Astrocyte (in vitro differentiated cells and primary cell): ENCODE data around the gene ENPEP. TPM values are rescaled to one million over a fixed set of nuclear protein-coding genes. Genes with fewer than 3 reads are reported as not detected.

Experiments
- DNase-seq: peaks from one replicate; pipeline ENCODE4 v3.0.0-alpha.2; 2010; ENCODE audit warnings: low read depth
- FAIRE-seq: peaks from 2 replicates; lab custom pipeline; 2011; peaks lifted over from hg19 to GRCh38; lab: Jason Lieb, UNC
- H2AFZ ChIP-seq: 2 replicates; pipeline ENCODE4 v1.6.0; 2012; ENCODE audit warnings: low read depth, low read length, inconsistent platforms
- H3K27ac ChIP-seq: 2 replicates; pipeline ENCODE4 v1.5.1; 2011; ENCODE audit warnings: low read depth, low read length, inconsistent platforms
- H3K27me3 ChIP-seq: 2 replicates; pipeline ENCODE4 v1.6.0; 2011; ENCODE audit warnings: low read length, inconsistent platforms; ENCODE audit not compliant: insufficient read depth
- H3K36me3 ChIP-seq: 2 replicates; pipeline ENCODE4 v1.5.1; 2011; ENCODE audit warnings: low read length, inconsistent platforms; ENCODE audit not compliant: insufficient read depth
- H3K4me1 ChIP-seq: 2 replicates; pipeline ENCODE4 v1.5.1; 2011; ENCODE audit warnings: low read length, inconsistent platforms; ENCODE audit not compliant: insufficient read depth
- H3K4me2 ChIP-seq: 2 replicates; pipeline ENCODE4 v1.6.0; 2012; ENCODE audit warnings: low read length, inconsistent platforms
- H3K4me3 ChIP-seq: 2 replicates; pipeline ENCODE4 v1.5.1; 2011; ENCODE audit warnings: low read depth, mild to moderate bottlenecking, low read length, inconsistent platforms; ENCODE audit not compliant: insufficient read depth
- H3K79me2 ChIP-seq: 2 replicates; pipeline ENCODE4 v1.6.0; 2012; ENCODE audit warnings: mild to moderate bottlenecking, low read length, inconsistent platforms; ENCODE audit not compliant: insufficient read depth
- H3K9ac ChIP-seq: 2 replicates; pipeline ENCODE4 v1.6.0; 2012; ENCODE audit warnings: mild to moderate bottlenecking, low read length, inconsistent platforms
- H3K9me3 ChIP-seq: 2 replicates; pipeline ENCODE4 v1.5.1; 2012; ENCODE audit warnings: low read depth, mild to moderate bottlenecking, low read length, inconsistent platforms; ENCODE audit not compliant: insufficient read depth
- H4K20me1 ChIP-seq: 2 replicates; pipeline ENCODE4 v1.6.0; 2012; ENCODE audit warnings: low read length, inconsistent platforms; ENCODE audit not compliant: insufficient read depth
- H3K27ac Mint-ChIP-seq: one replicate; pipeline ENCODE4 v1.8.0; 2021; ENCODE audit warnings: mild to moderate bottlenecking, mixed read lengths; ENCODE audit not compliant: unreplicated experiment
- H3K27me3 Mint-ChIP-seq: one replicate; pipeline ENCODE4 v1.8.0; 2021; ENCODE audit warnings: low read depth, mixed read lengths; ENCODE audit not compliant: unreplicated experiment
- H3K36me3 Mint-ChIP-seq: one replicate; pipeline ENCODE4 v1.8.0; 2021; ENCODE audit warnings: low read depth, mixed read lengths; ENCODE audit not compliant: unreplicated experiment
- H3K4me1 Mint-ChIP-seq: one replicate; pipeline ENCODE4 v1.8.0; 2021; ENCODE audit warnings: low read depth, mixed read lengths; ENCODE audit not compliant: unreplicated experiment
- H3K4me3 Mint-ChIP-seq: one replicate; pipeline ENCODE4 v1.8.0; 2021; ENCODE audit warnings: mild to moderate bottlenecking, moderate library complexity, mixed read lengths; ENCODE audit not compliant: unreplicated experiment
- H3K9me3 Mint-ChIP-seq: one replicate; pipeline ENCODE4 v1.8.0; 2021; ENCODE audit warnings: mild to moderate bottlenecking, mixed read lengths; ENCODE audit not compliant: unreplicated experiment
- CTCF ChIP-seq: IDR thresholded peaks from 2 replicates; pipeline ENCODE4 v1.5.1; 2011; ENCODE audit warnings: low read depth, mild to moderate bottlenecking, inconsistent platforms, low read length, moderate library complexity; ENCODE audit not compliant: insufficient read depth
- EZH2 ChIP-seq: IDR thresholded peaks from 2 replicates; pipeline ENCODE4 v1.6.1; 2012; ENCODE audit warnings: mild to moderate bottlenecking, low read length, inconsistent platforms; ENCODE audit not compliant: insufficient read depth
- total RNA-seq: library from RNA; stranded (reverse); gene quantifications from 2 replicates; pipeline ENCODE4 v1.2.1, GENCODE V29; 2021

Gene ENPEP
- total RNA-seq, 1 donor from 2014 or later: 1.7 TPM

GRCh38 chr4:110501826-110502225, 25.9 kb downstream of the ENPEP start:
- TF ChIP-seq EZH2: no peak
- TF ChIP-seq CTCF: no peak
- Mint-ChIP-seq H3K27me3 (no peaks in the 10 kb centered on the region), H3K36me3 (peaks cover 1% of the 10 kb centered on the region), H3K4me3 (no peak overlapping the region), H3K27ac (no peak overlapping the region), H3K9me3 (peaks cover 6% of the 10 kb centered on the region), H3K4me1 (peaks cover 13% of the 10 kb centered on the region)
- no peaks in the 10 kb centered on the region for H3K4me1 ChIP-seq
- FAIRE-seq: no peak
- no peaks in the 10 kb centered on the region for H4K20me1 ChIP-seq
- H3K27me3 ChIP-seq: no peaks in the 10 kb centered on the region
- H3K4me3 ChIP-seq: no peak overlapping the region
- H3K4me2 ChIP-seq: no peak overlapping the region
- H3K27ac ChIP-seq: no peak overlapping the region
- H2AFZ ChIP-seq: no peak overlapping the region
- peak; percentile 69 for DNase-seq
- no peak overlapping the region for H3K9ac ChIP-seq
- H3K9me3 ChIP-seq: no peaks in the 10 kb centered on the region
- H3K79me2 ChIP-seq: no peaks in the 10 kb centered on the region
- H3K36me3 ChIP-seq: no peaks in the 10 kb centered on the region

GRCh38 chr4:110503270-110504083, 27.5 kb downstream of the ENPEP start:
- H4K20me1 ChIP-seq: no peaks in the 10 kb centered on the region

More at GRCh38 chr4:110503270-110504083, 27.5 kb downstream of the ENPEP start:
- Histone ChIP-seq H3K4me3 (no peak overlapping the region), H3K9ac (no peak overlapping the region), H3K4me2 (peak overlapping the region; percentile 30), H3K9me3 (no peaks in the 10 kb centered on the region), H3K27me3 (no peaks in the 10 kb centered on the region), H3K4me1 (no peaks in the 10 kb centered on the region), H3K27ac (no peak overlapping the region), H3K79me2 (no peaks in the 10 kb centered on the region), H2AFZ (peak overlapping the region; percentile 16), H3K36me3 (no peaks in the 10 kb centered on the region)
- Mint-ChIP-seq H3K36me3 (peaks cover 1% of the 10 kb centered on the region), H3K27ac (no peak overlapping the region), H3K27me3 (no peaks in the 10 kb centered on the region), H3K4me3 (no peak overlapping the region), H3K4me1 (peaks cover 13% of the 10 kb centered on the region), H3K9me3 (peaks cover 6% of the 10 kb centered on the region)
- peak; percentile 71 for FAIRE-seq
- no peak for TF ChIP-seq CTCF
- TF ChIP-seq EZH2: no peak
- peak; percentile 51 for DNase-seq
